Measurements from ENCODE around the gene FAM111B.
A peak's percentile ranks its signal among the peaks of the same experiment; 100 is the strongest.

The FAM111B gene

DNA sequence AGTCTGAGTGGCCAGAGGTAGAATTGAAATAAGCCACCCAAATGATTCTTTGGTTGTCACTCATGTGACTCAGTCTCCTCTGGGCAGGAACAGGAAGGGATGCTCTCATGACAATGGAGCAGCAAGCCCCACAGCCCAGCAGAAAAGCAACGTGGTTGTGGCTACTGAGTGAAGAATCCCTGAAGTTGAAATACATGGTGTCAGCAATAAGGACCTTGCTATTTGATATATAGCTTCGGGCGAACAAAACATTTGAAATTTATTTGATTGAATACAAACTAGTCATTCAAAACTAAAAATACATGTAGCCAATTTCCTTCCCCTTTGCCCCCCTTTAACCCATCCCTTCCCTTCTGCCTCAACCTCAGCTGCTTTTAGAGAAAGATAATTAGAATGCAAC is 50.4 kb downstream of the FAM111B start:
- no peak for DNase-seq (ENCODE audit: low spot score)

DNA sequence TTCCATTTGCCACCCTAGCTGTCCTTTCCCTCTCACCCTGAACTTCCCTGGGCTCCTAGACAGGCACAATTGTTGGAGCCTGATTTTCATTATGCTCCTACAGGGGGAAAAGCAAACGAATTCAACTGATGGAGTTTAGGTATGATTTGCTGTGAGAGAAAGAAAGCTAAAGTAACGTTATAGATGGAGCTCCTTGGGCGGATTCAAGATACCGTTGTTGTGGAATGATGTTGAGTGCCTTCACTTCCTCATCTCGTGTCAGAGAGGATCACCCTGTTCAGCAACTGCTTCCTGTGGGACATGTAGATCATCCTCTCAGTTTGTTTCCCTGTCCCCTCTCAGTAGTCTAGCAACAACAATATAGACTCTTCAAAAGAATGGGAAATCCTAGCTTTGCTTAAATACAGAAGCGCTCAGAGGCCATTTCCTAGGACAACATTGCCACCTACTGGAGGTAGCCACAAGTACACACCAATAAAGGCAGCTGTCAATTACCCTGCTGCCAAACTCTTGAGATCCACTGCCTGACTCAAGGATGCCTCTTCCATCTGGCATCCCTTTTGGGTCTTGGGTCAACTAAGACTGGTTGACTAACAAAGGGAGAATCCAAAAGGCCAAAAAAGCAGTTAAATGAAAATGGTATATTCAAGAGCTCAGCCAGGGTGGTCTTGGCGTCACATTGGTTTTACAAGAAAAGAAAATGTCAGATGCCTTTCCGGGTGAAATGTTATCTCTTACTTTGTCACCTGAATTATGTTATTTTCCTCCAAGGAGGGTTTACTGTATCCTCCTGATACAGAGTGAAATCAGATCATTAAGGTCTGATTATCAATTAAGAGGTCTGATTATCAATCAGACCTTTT is 51.4 kb downstream of the FAM111B start:
- peak; percentile 79 for DNase-seq (ENCODE audit: low spot score)

DNA sequence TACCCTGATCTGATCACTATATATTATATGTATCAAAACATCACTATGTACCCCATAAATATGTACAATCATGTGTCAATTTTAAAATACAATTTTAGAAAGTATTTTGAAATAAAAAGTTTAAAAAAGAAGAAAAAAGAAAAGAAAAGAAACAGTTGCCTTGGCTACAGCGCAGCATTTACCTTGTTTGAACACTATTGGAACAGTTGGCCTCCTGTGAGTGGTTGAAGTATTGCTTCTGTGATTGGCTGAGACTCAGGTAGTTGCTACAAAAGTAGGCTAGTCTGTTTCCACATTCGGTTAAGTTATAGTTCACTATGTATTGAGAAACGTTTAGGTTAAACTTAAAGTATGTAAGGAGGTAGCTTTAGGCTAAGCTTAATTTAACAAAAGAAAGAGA is 57.0 kb downstream of the FAM111B start:
- DNase-seq (ENCODE audit: low spot score) = no peak

DNA sequence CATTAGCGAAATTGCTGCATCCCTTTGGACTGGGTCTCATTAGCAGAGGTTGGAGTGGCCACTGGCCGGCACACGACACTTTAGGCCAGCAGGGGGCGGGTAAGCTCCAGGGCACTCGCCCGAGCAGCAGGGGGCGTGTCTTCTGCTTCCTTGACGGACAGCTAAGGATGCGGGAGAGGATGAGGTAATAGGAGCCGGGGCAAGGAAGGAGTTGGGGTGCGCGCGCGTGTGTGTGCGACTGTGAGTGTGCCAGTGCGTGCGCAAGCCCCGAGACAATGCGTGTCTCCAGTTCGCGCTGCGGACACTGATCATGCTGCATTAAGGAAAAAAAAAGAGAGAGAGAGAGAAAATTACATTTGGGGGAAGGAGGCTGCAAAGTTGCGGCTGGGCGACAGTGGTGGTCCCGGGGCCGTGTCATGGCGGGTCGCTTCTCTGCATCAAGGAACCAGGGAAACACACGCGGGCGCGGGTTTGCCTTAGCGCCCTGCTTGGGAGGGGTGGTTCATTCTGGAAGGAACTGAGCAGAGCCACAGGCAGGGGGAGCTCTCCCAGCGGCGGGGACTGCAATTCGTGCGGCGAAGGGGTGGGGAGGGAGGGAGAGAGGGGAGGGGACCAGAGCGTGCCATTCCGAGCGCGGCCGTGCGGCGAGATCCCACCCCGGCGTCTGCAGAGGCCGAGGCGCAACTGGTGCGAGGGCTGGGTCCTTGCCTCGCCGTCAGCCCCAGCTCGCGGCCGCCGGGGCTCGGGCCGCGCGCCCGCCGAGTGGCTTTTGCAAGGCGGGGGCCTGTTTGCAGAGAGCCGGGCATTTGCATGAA is 64.7 kb downstream of the FAM111B start, which contains the start of gene DTX4:
Gene DTX4 (plus strand): TSS at position 625 of the 815 bp plus-strand sequence. CDS start 464 bp downstream, outside the sequence.
- peak; percentile 92 for DNase-seq (ENCODE audit: low spot score)

DNA sequence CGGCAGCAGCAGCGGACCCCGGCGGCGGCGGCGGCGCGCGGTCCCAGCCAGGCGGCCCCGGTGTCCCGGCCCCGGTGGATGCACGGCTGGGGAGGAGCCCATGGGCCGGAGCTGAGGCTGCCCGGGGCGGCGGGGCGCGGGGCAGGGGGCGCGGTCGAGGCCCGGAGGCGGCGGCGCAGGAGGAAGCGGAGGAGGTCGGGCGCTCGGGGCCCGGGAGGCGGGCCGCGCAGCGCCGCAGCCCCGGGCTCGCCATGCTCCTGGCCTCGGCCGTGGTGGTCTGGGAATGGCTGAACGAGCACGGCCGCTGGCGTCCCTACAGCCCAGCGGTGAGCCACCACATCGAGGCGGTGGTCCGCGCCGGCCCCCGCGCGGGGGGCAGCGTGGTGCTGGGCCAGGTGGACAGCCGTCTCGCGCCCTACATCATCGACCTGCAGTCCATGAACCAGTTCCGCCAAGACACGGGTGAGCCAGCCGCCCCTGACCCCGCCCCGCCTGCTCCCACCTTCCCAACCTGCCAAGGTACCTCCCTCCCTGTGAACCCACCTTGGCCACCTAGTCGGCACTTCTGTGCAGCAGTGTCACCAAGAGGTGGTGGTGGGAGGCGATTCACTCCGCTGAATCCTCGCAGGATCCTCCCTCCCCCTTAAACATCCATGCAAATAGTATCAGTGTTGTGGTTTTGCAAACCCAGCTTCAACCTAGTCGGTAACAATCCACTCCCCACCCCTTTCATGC is 65.5 kb downstream of the FAM111B start:
- peak; percentile 35 for DNase-seq (ENCODE audit: low spot score)

DNA sequence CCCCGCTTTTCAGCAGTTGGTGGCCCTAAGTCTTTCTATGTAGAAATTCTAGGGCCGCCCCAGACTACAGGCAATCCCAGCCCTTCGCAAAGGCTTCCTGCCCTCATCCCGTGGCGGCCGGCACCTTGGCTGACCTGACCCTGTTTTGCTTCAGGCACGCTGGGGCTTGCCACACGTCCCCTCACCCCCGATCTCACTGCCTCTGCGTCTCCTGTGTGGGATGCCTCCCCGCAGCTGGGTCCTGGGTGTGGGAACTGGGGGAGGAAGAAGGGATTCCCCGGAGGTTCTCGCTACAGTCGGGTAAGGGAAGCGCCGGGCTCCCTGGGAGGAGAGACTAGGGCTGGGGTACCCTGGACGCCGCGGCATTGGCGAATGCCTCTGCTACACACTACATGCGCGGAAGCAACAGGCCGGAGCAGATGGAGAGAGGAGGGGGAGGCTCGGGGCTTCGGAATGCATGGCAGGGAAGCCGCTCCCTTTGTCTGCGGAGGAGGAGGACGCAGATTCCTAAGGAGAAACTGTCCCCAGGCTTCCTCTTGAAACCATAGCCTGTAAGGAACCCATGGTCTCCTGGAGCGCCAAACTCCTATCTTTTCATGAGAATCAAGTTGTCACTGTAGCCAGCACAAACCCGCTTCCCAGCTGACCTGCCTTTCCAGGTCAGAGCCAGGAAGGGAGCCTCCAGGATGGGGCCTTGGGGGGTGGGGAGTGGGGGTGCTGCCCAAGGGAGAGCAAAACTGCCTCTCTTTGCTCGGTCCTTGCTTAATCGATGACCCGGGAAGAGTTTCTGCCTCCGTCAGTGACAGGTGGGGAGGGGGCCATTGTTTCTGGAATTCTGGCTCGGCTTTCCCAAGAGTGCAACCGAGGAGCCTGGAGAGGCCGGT is 66.3 kb downstream of the FAM111B start:
- DNase-seq (ENCODE audit: low spot score) = peak; percentile 33

DNA sequence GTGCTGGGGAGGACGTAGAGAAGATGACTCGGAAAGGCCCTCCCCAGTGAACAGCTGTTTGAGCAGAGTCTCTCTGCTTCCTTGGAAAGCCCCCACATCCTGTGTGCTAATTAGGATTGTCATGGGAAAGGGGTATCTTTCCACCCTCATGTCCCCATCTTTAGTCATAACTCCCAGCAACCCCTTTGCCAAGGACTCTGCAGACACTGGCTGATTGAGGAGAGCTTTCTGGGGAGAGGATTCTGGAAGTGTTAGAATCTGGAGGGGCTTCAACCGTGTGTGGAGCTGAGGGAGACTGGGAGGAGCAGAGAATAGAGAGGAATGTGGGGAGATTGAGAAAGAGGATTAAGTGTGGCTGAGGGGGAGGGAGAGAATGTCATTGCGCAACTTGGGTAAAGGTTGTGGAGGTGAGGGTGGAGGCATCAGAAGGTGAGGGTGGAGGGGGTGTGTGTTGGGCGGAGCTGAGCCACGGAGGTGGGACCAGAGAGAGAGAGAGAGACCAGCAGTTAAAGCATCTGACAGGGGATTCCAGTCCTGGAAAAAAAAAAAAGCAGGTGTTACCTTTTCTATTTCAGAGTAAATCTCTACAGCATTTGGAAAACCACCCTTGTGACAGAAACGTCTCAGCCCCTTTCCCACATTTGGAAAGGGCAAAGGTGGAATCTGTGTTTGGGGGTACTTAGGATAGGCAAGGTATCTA is 67.1 kb downstream of the FAM111B start:
- DNase-seq (ENCODE audit: low spot score) = no peak

DNA sequence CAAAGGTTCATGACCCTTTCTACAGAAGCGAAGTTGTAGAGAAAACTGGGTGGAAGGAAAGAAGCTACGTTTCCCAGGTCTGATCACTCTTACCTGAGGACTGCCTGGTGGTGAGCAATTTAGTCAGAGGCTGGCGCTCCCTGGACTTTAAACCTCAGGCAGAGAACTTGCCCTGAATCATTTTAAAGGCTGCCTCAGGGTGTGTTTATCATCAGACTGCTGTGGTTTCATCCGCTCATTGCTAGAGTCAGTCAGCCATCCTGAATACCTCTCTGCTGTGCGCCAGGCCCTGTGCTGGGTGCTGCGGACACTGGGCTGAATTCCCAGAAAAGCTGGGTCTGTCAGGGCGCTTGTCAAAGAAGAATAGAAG is 67.6 kb downstream of the FAM111B start:
- no peak for DNase-seq (ENCODE audit: low spot score)

DNA sequence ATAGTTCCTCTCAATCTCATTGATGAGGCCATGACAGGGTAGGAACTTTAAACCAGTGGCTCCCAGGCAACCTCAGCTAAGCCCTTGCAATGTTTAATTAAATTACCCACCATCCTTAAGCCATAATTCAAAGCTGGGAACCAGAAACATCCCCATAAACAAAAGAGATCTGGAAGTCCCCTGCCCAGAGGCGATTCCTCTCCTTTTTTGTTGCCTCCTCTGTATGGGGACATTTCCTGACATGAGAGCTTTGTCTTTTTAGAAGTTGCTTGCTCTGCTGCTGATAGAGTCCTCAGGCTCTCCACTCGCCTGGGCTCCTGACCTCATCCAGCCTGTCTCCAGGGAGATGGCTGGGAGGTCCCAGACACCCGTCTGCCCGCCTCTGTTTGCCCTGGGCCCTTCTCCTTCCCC is 68.1 kb downstream of the FAM111B start:
- no peak for DNase-seq (ENCODE audit: low spot score)

DNA sequence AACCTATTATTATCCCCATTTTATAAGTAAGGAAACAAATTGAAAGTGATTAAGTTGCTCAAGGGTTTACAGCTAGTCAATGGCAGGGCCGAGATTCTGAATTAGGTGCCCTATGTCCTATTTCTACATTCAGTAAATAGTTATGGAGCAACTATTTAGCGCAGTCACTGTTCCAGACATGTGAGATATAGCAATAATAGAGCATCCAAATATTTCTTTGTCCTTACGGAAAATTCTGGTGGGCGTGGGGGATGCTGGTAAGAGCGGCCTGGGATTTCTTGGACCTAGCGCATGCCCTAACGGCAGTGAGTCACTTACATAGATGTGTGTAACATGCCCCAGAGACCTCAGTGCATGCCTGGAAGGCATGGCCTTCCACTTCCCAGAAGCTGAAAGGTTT is 69.3 kb downstream of the FAM111B start:
- no peak for DNase-seq (ENCODE audit: low spot score)

Data from AG20443 (cell line).